H1 (cell line): ENCODE results near the gene CACNA2D4. TPM values are rescaled to one million over a fixed set of nuclear protein-coding genes. Genes with fewer than 3 reads are reported as not detected.

ENCODE experiments used
- CTCF ChIA-PET: fragments of 300-600 bp; sonication (Branson Sonifier 250); formaldehyde crosslinking; loops from one replicate; lab custom pipeline; 2021; ENCODE audit not compliant: partially characterized antibody; lab: Charles Lee
- POLR2A ChIA-PET: fragments of 300-600 bp; sonication (Branson Sonifier 250); formaldehyde crosslinking; loops from one replicate; lab custom pipeline; 2021; ENCODE audit warnings: inconsistent platforms; ENCODE audit not compliant: partially characterized antibody; lab: Charles Lee
- DNase-seq, 2 experiments: peaks; one replicate each; pipeline versions ENCODE4 v3.0.0 to v3.0.0-alpha.2; 2010 to 2022; ENCODE audit warnings: low spot score in 2 of 2, low read depth in 1 of 2, mixed read lengths in 1 of 2
- FAIRE-seq: peaks from 2 replicates; lab custom pipeline; 2011; peaks lifted over from hg19 to GRCh38; lab: Jason Lieb, UNC
- H2AFZ ChIP-seq: 2 replicates; pipeline ENCODE4 v1.8.1; 2012; ENCODE audit warnings: low read length, inconsistent platforms
- H2AK5ac ChIP-seq: 2 replicates; pipeline ENCODE4 v1.6.1; 2013; ENCODE audit warnings: low read depth, low read length
- H2BK120ac ChIP-seq: replicated peaks from 2 replicates; pipeline ENCODE3; 2013; ENCODE audit warnings: low read depth, low read length, inconsistent platforms
- H2BK12ac ChIP-seq: 2 replicates; pipeline ENCODE4 v1.6.1; 2013; ENCODE audit warnings: low read depth, low read length
- H2BK15ac ChIP-seq: 2 replicates; pipeline ENCODE4 v1.6.1; 2013; ENCODE audit warnings: low read length
- H2BK20ac ChIP-seq: 2 replicates; pipeline ENCODE4 v1.6.1; 2013; ENCODE audit warnings: low read length
- H2BK5ac ChIP-seq: 2 replicates; pipeline ENCODE4 v1.6.1; 2013; ENCODE audit warnings: low read depth, low read length
- H3K14ac ChIP-seq: 2 replicates; pipeline ENCODE4 v1.6.1; 2013; ENCODE audit warnings: inconsistent platforms; ENCODE audit not compliant: insufficient read length
- H3K18ac ChIP-seq: 2 replicates; pipeline ENCODE4 v1.6.1; 2013; ENCODE audit warnings: low read length; ENCODE audit errors: extremely low read depth
- H3K23ac ChIP-seq: 2 replicates; pipeline ENCODE4 v1.6.1; 2013; ENCODE audit warnings: inconsistent platforms; ENCODE audit not compliant: insufficient read length
- H3K23me2 ChIP-seq: 2 replicates; pipeline ENCODE4 v1.6.1; 2013; ENCODE audit warnings: low read depth, low read length
- H3K27ac ChIP-seq: 2 replicates; pipeline ENCODE4 v1.6.1; 2011; ENCODE audit warnings: low read depth, low read length, inconsistent platforms
- H3K27me3 ChIP-seq, 4 experiments: replicated peaks in 1 of 4; 1 replicate in 1 of 4; 2 replicates in 3 of 4; pipeline versions ENCODE4 v1.6.1 to v1.8.1; 2011 to 2013; ENCODE audit warnings: low read length in 3 of 4, mild to moderate bottlenecking in 3 of 4, inconsistent platforms in 2 of 4, mixed read lengths in 2 of 4, moderate library complexity in 1 of 4; ENCODE audit not compliant: control insufficient read depth in 3 of 4, insufficient read depth in 3 of 4; ENCODE audit errors: extremely low read depth in 1 of 4
- H3K36me3 ChIP-seq, 4 experiments: 2 replicates each; pipeline versions ENCODE4 v1.6.1 to v1.8.1; 2011 to 2013; ENCODE audit warnings: mild to moderate bottlenecking in 4 of 4, low read length in 3 of 4, moderate library complexity in 2 of 4, control low read depth in 1 of 4, inconsistent platforms in 1 of 4; ENCODE audit not compliant: insufficient read depth in 4 of 4, control insufficient read depth in 2 of 4
- H3K4ac ChIP-seq: replicated peaks from 2 replicates; pipeline ENCODE3; 2013; ENCODE audit warnings: low read length, low read depth, mixed read lengths, inconsistent platforms; ENCODE audit not compliant: insufficient read length
- H3K4me1 ChIP-seq, 4 experiments: replicated peaks in 1 of 4; 1 replicate in 1 of 4; 2 replicates in 3 of 4; pipeline versions ENCODE4 v1.6.1 to v1.8.1; 2011 to 2013; ENCODE audit warnings: low read length in 3 of 4, inconsistent platforms in 2 of 4, mixed read lengths in 1 of 4; ENCODE audit not compliant: insufficient read depth in 4 of 4, control insufficient read depth in 3 of 4
- H3K4me2 ChIP-seq, 2 experiments: 2 replicates each; pipeline versions ENCODE4 v1.6.1 to v1.8.1; 2011 to 2013; ENCODE audit warnings: low read depth in 2 of 2, low read length in 2 of 2, control low read depth in 1 of 2, inconsistent platforms in 1 of 2, mild to moderate bottlenecking in 1 of 2; ENCODE audit not compliant: insufficient read depth in 1 of 2
- H3K4me3 ChIP-seq, 4 experiments: fragments of 200-600, 300-600 bp in 1 of 4; sonication (generic), shearing (Covaris generic), sonication (Bioruptor Twin) in 1 of 4; 2 replicates each; pipeline versions ENCODE4 v1.5.1 to v1.8.1; 2011 to 2016; ENCODE audit warnings: low read length in 4 of 4, low read depth in 3 of 4, control low read depth in 2 of 4, inconsistent platforms in 2 of 4, mild to moderate bottlenecking in 2 of 4, mixed read lengths in 1 of 4, moderate library complexity in 1 of 4; ENCODE audit not compliant: insufficient read depth in 2 of 4; ENCODE audit errors: extremely low read depth in 1 of 4
- H3K56ac ChIP-seq: replicated peaks from 2 replicates; pipeline ENCODE3; 2013; ENCODE audit warnings: low read depth, mild to moderate bottlenecking, mixed read lengths, low read length, inconsistent platforms; ENCODE audit not compliant: insufficient read length
- H3K79me1 ChIP-seq: 2 replicates; pipeline ENCODE4 v1.6.1; 2013; ENCODE audit warnings: low read depth, low read length, control low read depth
- H3K79me2 ChIP-seq, 2 experiments: 2 replicates each; pipeline versions ENCODE4 v1.6.1 to v1.8.1; 2012 to 2013; ENCODE audit warnings: low read length in 2 of 2, mild to moderate bottlenecking in 2 of 2, inconsistent platforms in 1 of 2; ENCODE audit not compliant: insufficient read depth in 2 of 2, control insufficient read depth in 1 of 2
- H3K9ac ChIP-seq, 4 experiments: replicated peaks in 1 of 4; 1 replicate in 1 of 4; 2 replicates in 3 of 4; pipeline versions ENCODE4 v1.6.1 to v1.8.1; 2011 to 2013; ENCODE audit warnings: low read depth in 3 of 4, low read length in 3 of 4, control low read depth in 2 of 4, mild to moderate bottlenecking in 2 of 4, moderate library complexity in 2 of 4, inconsistent platforms in 1 of 4; ENCODE audit errors: extremely low read depth in 1 of 4
- H3K9me3 ChIP-seq, 2 experiments: 2 replicates each; pipeline versions ENCODE4 v1.6.1 to v1.8.1; 2012 to 2013; ENCODE audit warnings: mild to moderate bottlenecking in 2 of 2, moderate library complexity in 2 of 2, control low read depth in 1 of 2, inconsistent platforms in 1 of 2, low read depth in 1 of 2, low read length in 1 of 2, mixed read lengths in 1 of 2; ENCODE audit not compliant: insufficient read depth in 2 of 2
- H4K20me1 ChIP-seq, 2 experiments: replicated peaks in 1 of 2; 2 replicates each; pipeline versions ENCODE3 to v1.8.1; 2011 to 2013; ENCODE audit warnings: inconsistent platforms in 2 of 2, low read length in 2 of 2, mild to moderate bottlenecking in 1 of 2; ENCODE audit not compliant: insufficient read depth in 2 of 2, control insufficient read depth in 1 of 2
- H4K5ac ChIP-seq: 2 replicates; pipeline ENCODE4 v1.6.1; 2013; ENCODE audit warnings: low read length, low read depth, mixed read lengths, inconsistent platforms; ENCODE audit not compliant: insufficient read length
- H4K8ac ChIP-seq: 2 replicates; pipeline ENCODE4 v1.8.0; 2013; ENCODE audit warnings: mild to moderate bottlenecking, moderate library complexity, low read length, inconsistent platforms; ENCODE audit not compliant: insufficient read depth; ENCODE audit errors: extremely low read depth
- H4K91ac ChIP-seq: replicated peaks from 2 replicates; pipeline ENCODE3; 2013; ENCODE audit warnings: low read length, mixed read lengths, inconsistent platforms; ENCODE audit not compliant: insufficient read length
- CTBP2 ChIP-seq: IDR thresholded peaks from 2 replicates; pipeline ENCODE4 v1.7.0; 2011; ENCODE audit warnings: borderline replicate concordance, mild to moderate bottlenecking, moderate library complexity, mixed read lengths, low read length; ENCODE audit not compliant: insufficient read depth, insufficient read length
- RBBP5 ChIP-seq: IDR thresholded peaks from 2 replicates; pipeline ENCODE4 v1.7.1; 2012; ENCODE audit warnings: low read depth, mild to moderate bottlenecking, inconsistent platforms, low read length, moderate library complexity, borderline replicate concordance
- SUZ12 ChIP-seq: fragments of 200-600 bp; sonication (generic); IDR thresholded peaks from 2 replicates; pipeline ENCODE4 v1.6.1; 2012; ENCODE audit warnings: mild to moderate bottlenecking, inconsistent platforms, low read length, moderate library complexity, mixed read lengths
- WGBS, 2 experiments: shearing (Covaris generic) in 1 of 2; methylation state at CpG; one replicate each; pipeline versions ENCODE4 v1.1.6 to v1.1.7; 2013 to 2015; ENCODE audit warnings: low lambda C conversion rate in 2 of 2, mixed read lengths in 2 of 2, inconsistent platforms in 1 of 2, low coverage in 1 of 2, missing lambda C conversion rate in 1 of 2; ENCODE audit not compliant: insufficient replicate concordance in 2 of 2, insufficient coverage in 1 of 2, insufficient read length in 1 of 2; ENCODE audit errors: extremely low coverage in 1 of 2, missing lambda C conversion rate in 1 of 2; 5-methylcytosine and 5-hydroxymethylcytosine counted together
- polyA plus RNA-seq, 7 experiments: library from polyadenylated mRNA; depleted of rRNA in 3 of 7; stranded (reverse) in 5 of 7; unstranded in 2 of 7; fragments of >200 nt in 5 of 7; fragments of 200-250 nt in 2 of 7; gene quantifications; 1 replicate in 5 of 7; 2 replicates in 1 of 7; 4 replicates in 1 of 7; pipeline versions ENCODE4 v1.2.1 to v1.2.3, GENCODE V29; 2011 to 2013; ENCODE audit warnings: missing spikeins in 2 of 7, mixed read lengths in 2 of 7
- total RNA-seq: library from RNA; stranded (reverse); fragmentation: NEBNext Ultra II Directional; extraction: Animal tissue kit (Norgen Biotek cat#: 25700); gene quantifications from 2 replicates; pipeline ENCODE4 v1.2.1, GENCODE V29; 2021

Gene CACNA2D4
- total and polyA plus RNA-seq, 2 of the 8 experiments (the other 6 are each of a cell fraction or from before 2014, with no cell fraction given) = 0.44 to 0.88 TPM

- 91% methylated on average over 8 of the region's 8 CpGs; no CpG with 5 or more reads in 1 of the 2 experiments for WGBS, 2 experiments
- no peak overlapping the region for H3K14ac ChIP-seq
- no peaks in the 10 kb centered on the region for H3K79me1 ChIP-seq
- no peak overlapping the region for H4K5ac ChIP-seq
- H3K9ac ChIP-seq = no peak overlapping the region
- peaks cover 0 to 2% of the 10 kb centered on the region in 2 experiments for H4K20me1 ChIP-seq
- no peaks in the 10 kb centered on the region; the same call in 1 of the 2 replicates for H3K23me2 ChIP-seq
- peaks cover 0 to 4% (median 4%) of the 10 kb centered on the region in 4 experiments; a peak in 6 of 7 replicates for H3K27me3 ChIP-seq
- DNase-seq (no peak), FAIRE-seq (no peak)
- H3K56ac ChIP-seq = no peak overlapping the region
- no peak overlapping the region for H4K91ac ChIP-seq
- no peak overlapping the region for H2BK15ac ChIP-seq
- H2AK5ac ChIP-seq = no peak overlapping the region
- no peak overlapping the region for H3K4me2 ChIP-seq
- no peak overlapping the region for H2AFZ ChIP-seq
- H3K4ac ChIP-seq = no peak overlapping the region
- H2BK20ac ChIP-seq = no peak overlapping the region
- no peak overlapping the region for H3K23ac ChIP-seq
- ChIA-PET POLR2A (no interaction called here), CTCF (interaction anchor here (1.6 kb wide), 1 partner anchor 126 kb away, joined by 8 read pairs; no protein-coding TSS in a partner anchor)
- no peak overlapping the region for H2BK120ac ChIP-seq
- no peaks in the 10 kb centered on the region for H3K79me2 ChIP-seq
- H2BK5ac ChIP-seq = no peak overlapping the region
- H2BK12ac ChIP-seq = no peak overlapping the region
- no peak overlapping the region for H3K18ac ChIP-seq
- no peaks in the 10 kb centered on the region for H3K4me1 ChIP-seq
- no peaks in the 10 kb centered on the region for H3K36me3 ChIP-seq
- H4K8ac ChIP-seq = no peak overlapping the region
- no peak overlapping the region for H3K27ac ChIP-seq
- H3K9me3 ChIP-seq = peaks cover 0 to 3% of the 10 kb centered on the region in 2 experiments; a peak in 2 of 4 replicates
- H3K4me3 ChIP-seq = no peak overlapping the region
- TF ChIP-seq SUZ12 = no peak
- TF ChIP-seq RBBP5 = no peak
- no peak for TF ChIP-seq CTBP2
Observed at GRCh38 chr12:1814266-1814665, 104.2 kb downstream of the CACNA2D4 start.
